Skin of body (tissue), 2 donors: Measurements from ENCODE around the gene ALKBH2. TPM values are rescaled to one million over a fixed set of nuclear protein-coding genes. Genes with fewer than 3 reads are reported as not detected.

Experiments used
- small RNA-seq: library from RNA; depleted of rRNA; stranded (forward); fragments of <200 nt; gene quantifications from one replicate; pipeline ENCODE3, GENCODE V24; 2014; ENCODE audit warnings: low replicate concordance
- total RNA-seq: library from RNA; depleted of rRNA; stranded (reverse); fragments of >200 nt; gene quantifications from one replicate; pipeline ENCODE4 v1.2.3, GENCODE V29; 2014

Gene ALKBH2
- total RNA-seq, 1 donor from 2014 or later, result 15.4 TPM

Small RNAs within 50 kb of the gene (small RNA-seq; reads per million reads assigned to genes)
- gene RNA5SP372, result not detected

Other genes starting within 250 kb of the ALKBH2 start
- 14.5 TPM for gene SSH1, start 235.9 kb downstream of the ALKBH2 start, total RNA-seq
- not detected for gene DAO, start 213.4 kb downstream of the ALKBH2 start, total RNA-seq
- gene SVOP, start 72.4 kb downstream of the ALKBH2 start, total RNA-seq, result 0.30 TPM
- gene USP30, start 40.9 kb downstream of the ALKBH2 start, total RNA-seq, result 14.9 TPM
- gene UNG, start 4.1 kb upstream of the ALKBH2 start, total RNA-seq, result 17.8 TPM
- gene ACACB, start 23.1 kb upstream of the ALKBH2 start, total RNA-seq, result 155 TPM
- 0.10 TPM for gene FOXN4, start 215.8 kb upstream of the ALKBH2 start, total RNA-seq